PFSK-1 (cell line): ENCODE results near the gene PCNX3.

Experiments used
- FOXP2 ChIP-seq: optimal IDR thresholded peaks from 2 replicates; pipeline ENCODE3; 2011; ENCODE audit warnings: borderline replicate concordance, control low read depth, inconsistent platforms; ENCODE audit not compliant: insufficient read depth; ENCODE audit errors: extremely low read length, extremely low read depth
- POLR2AphosphoS5 ChIP-seq: IDR thresholded peaks from 2 replicates; pipeline ENCODE4 v1.6.1; 2012; ENCODE audit warnings: low read depth, mild to moderate bottlenecking, control low read depth, low read length, moderate library complexity
- REST ChIP-seq, 2 experiments: IDR thresholded peaks; 2 replicates each; pipeline versions ENCODE4 v1.6.1 to v1.8.0; 2011 to 2012; ENCODE audit warnings: low read depth in 2 of 2, low read length in 2 of 2, control low read depth in 1 of 2, inconsistent platforms in 1 of 2, mild to moderate bottlenecking in 1 of 2, moderate library complexity in 1 of 2; ENCODE audit not compliant: insufficient read depth in 1 of 2
- SIN3A ChIP-seq: IDR thresholded peaks from 2 replicates; pipeline ENCODE4 v1.6.1; 2012; ENCODE audit warnings: mild to moderate bottlenecking, low read length, moderate library complexity, borderline replicate concordance; ENCODE audit not compliant: insufficient read depth
- TAF1 ChIP-seq: IDR thresholded peaks from 2 replicates; pipeline ENCODE4 v1.6.1; 2012; ENCODE audit warnings: low read length, control low read depth, borderline replicate concordance; ENCODE audit not compliant: insufficient read depth

The PCNX3 gene

DNA sequence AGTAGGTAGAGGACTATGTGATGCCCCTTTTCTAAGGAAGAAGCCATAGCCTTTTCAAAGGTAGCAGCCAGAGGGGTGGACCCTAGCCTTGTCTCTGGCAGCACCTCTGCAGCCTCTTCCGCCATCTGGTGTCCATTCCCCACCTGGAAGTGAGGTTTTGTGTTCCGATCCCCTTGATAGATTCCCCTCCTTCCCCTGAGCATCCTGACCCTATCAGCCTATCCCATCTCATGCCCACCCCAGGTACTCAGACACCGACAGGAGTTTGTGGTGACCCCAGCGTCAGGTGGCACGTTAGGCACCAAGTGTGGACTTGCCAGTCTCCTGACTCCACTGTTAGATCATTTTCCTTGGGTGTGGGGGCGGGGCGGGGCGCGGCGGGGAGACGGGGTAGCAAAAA lies 43.6 kb upstream of the PCNX3 start:
- TF ChIP-seq REST (IDR thresholded peaks at IDR 0.05; ENCODE audit: insufficient read depth in 1 of 2, low read depth in 2 of 2, low read length in 2 of 2) (no peak), SIN3A (0 out of 2 replicates have a peak, but pooled peaks have one; percentile 41)

DNA sequence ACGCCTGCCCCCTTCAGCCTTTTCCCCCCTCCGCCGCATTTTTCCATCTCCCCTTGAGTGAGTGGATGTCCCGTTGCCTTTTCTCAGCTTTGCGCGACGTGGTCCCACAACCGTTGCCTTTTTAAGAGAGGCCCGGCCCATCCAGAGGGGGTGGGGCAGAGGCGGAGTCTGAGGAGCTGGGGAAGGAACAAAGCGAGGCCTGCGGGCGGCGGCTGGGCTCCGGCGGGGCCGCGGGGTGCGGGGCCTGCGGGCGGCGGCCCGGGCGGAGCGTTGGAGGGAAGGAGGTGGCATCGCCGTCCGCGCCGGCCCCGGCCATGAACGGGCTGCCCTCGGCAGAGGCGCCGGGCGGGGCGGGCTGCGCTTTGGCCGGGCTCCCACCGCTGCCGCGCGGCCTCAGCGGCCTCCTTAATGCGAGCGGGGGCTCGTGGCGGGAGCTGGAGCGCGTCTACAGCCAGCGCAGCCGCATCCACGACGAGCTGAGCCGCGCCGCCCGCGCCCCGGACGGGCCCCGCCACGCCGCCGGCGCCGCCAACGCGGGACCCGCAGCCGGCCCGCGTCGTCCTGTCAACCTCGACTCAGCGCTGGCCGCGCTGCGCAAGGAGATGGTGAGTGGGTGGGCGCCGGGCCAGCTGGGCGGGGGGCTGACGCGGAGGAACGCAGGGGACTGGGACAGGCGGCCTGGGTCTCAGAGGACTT lies 43.1 kb upstream of the PCNX3 start, which contains the start of gene FAM89B:
TSS of gene FAM89B (plus strand) at position 183 of the 696 bp plus-strand sequence. CDS start at position 315, 132 bp downstream.
- TF ChIP-seq FOXP2 (no peak), SIN3A (peak; percentile 68; the same call in 1 of the 2 replicates), REST (IDR thresholded peaks at IDR 0.05; ENCODE audit: insufficient read depth in 1 of 2, low read depth in 2 of 2, low read length in 2 of 2) (no peak), POLR2AphosphoS5 (no peak), TAF1 (0 out of 2 replicates have a peak, but pooled peaks have one; percentile 30)

DNA sequence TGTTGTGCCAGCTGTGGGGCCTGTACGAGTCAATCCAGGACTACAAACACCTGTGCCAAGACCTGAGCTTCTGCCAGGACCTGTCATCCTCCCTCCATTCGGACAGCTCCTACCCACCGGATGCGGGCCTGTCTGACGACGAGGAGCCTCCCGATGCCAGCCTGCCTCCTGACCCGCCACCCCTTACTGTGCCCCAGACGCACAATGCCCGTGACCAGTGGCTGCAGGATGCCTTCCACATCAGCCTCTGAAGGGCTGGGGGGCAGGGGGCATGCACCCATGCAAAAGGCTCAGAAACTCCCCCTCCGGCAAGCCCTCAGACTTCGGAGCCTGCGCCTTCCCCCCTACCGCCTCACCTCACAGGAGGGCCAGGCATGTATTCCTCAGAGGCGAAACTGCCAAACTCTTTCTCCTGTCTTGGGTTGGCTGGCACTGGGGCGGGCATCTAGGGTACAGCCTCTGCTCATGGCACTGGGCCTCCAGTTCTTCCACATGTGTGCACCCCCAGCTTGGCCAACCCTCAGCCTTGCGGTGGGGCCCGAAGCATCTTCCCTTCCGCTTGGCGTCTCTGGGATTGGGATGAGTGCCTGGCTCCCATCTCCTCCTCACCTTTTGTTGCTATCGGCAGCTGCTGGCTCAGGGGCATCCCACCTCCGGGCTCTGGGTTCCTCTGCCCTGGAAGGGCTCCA lies 42.0 kb upstream of the PCNX3 start:
- TF ChIP-seq POLR2AphosphoS5, result no peak
- no peak for TF ChIP-seq SIN3A
- TF ChIP-seq FOXP2, result no peak
- TF ChIP-seq TAF1, result no peak
- no peak for TF ChIP-seq REST (IDR thresholded peaks at IDR 0.05; ENCODE audit: insufficient read depth in 1 of 2, low read depth in 2 of 2, low read length in 2 of 2)

- TF ChIP-seq SIN3A (peak; percentile 43; the same call in 1 of the 2 replicates), POLR2AphosphoS5 (no peak)
Observed at GRCh38 chr11:65574109-65574810, 41.3 kb upstream of the PCNX3 start.

DNA sequence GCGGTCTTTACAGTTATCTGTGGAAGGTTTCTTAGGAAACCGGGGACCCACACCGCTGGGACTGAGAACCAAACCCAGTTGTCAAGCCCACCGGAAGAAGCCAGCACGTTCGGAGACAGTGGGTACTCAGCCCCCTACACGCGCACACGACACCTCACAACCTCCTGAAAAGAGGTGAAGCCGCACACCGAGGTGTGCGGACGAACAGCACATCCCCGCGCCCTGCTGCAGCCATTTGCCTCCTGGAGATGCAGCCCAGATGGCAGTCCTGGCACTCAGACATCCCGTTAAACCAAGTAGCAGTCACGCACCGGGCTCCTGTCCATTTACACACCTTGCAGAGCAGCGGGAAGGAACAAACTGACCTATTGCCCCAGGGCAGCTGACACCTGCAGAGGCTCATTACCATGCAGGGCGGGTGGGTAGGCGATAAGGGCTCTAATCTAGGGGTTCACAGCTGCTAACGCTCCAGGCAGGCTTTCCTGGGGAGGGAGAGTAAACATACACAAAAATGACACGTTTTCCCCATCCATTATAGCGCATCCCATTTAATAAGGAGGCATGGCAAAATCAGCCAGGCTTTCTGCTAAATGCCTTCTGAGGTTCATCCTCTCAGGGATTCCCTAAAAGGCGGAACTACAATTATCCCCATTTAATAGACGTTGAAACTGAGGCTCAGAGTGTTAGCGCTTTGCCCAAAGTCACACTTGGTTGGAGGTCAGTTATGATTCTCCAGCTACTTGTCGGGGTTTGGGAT lies 40.6 kb upstream of the PCNX3 start:
- peak; percentile 8; the same call in 1 of the 2 replicates for TF ChIP-seq SIN3A
- peak; percentile 41 for TF ChIP-seq POLR2AphosphoS5
- peak; percentile 25; the same call in 1 of the 2 replicates for TF ChIP-seq TAF1
- TF ChIP-seq FOXP2, result no peak
- no peak for TF ChIP-seq REST (IDR thresholded peaks at IDR 0.05; ENCODE audit: insufficient read depth in 1 of 2, low read depth in 2 of 2, low read length in 2 of 2)
